ENCODE results near the gene ARRDC1. TPM values are rescaled to one million over a fixed set of nuclear protein-coding genes. Genes with fewer than 3 reads are reported as not detected.
"Not testable (repeated sequence)": the region's sequence is repeated elsewhere in the genome, so short reads cannot be mapped to it uniquely, and the experiment has no call there.

The ARRDC1 gene
- total RNA-seq, 4 donors from 2014 or later, result 79.2 to 143 (median 85.8) TPM

- Histone ChIP-seq H3K9me3 (no peaks in the 10 kb centered on the region), H3K36me3 (peaks cover 31% of the 10 kb centered on the region), H3K27me3 (no peaks in the 10 kb centered on the region), H3K4me1 (no peaks in the 10 kb centered on the region), H3K27ac (no peak overlapping the region), H3K4me3 (no peak overlapping the region)
- DNase-seq (ENCODE audit: low spot score in 2 of 2), result no peak
- TF ChIP-seq POLR2A (IDR thresholded peaks at IDR 0.05), result no peak
- WGBS, result 100% methylated on average over 6 of the region's 18 CpGs
Measured at GRCh38 chr9:137564817-137565411, 40.6 kb upstream of the ARRDC1 start.

DNA sequence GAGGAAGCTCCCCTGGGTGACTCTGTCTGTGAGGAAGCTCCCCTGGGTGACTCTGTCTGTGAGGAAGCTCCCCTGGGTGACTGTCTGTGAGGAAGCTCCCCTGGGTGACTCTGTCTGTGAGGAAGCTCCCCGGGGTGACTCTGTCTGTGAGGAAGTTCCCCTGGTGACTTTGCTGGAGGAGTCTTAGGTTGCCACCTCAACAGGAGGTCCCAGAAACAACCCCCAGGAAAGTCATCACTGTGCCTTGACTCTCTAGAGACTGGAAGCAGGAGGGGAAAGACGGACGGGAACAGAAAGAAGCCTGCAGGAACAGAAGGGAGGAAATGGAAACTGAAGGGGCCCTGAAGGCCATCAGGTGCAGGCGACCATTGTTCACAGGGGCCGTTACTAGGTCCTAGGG is 37.0 kb upstream of the ARRDC1 start:
- not testable (repeated sequence) for H3K4me1 ChIP-seq; DNase-seq (ENCODE audit: low spot score in 2 of 2); H3K27ac ChIP-seq; H3K4me3 ChIP-seq; H3K9me3 ChIP-seq; H3K27me3 ChIP-seq
- H3K36me3 ChIP-seq, result peaks cover 33% of the 10 kb centered on the region
- WGBS, result 74% methylated on average over 5 of the region's 5 CpGs

DNA sequence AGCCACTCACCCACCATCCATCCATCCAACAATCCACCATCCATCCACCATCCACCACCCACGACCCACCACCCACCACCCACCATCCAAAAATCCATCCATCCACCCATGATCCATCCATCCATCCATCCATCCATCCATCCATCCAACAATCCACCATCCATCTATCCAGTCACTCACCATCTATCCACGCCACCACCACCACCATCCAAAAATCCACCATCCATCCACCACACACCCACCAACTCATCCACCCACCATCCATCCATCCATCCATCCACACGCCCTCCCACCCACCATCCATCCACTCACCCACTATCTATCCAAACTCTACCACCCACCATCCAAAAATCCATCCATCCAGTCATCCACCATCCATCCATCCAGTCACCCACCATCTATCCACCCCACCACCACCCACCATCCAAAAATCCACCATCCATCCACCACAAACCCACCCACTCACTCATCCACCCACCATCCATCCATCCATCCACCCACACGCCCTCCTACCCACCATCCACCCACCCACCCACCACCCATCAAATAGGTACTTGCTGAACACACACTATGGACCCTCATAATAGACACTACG is 35.8 kb upstream of the ARRDC1 start:
- DNase-seq (ENCODE audit: low spot score in 2 of 2), result no peak
- WGBS, result 93% methylated on average over 5 of the region's 5 CpGs
- no peaks in the 10 kb centered on the region for H3K27me3 ChIP-seq
- no peak overlapping the region for H3K27ac ChIP-seq
- no peaks in the 10 kb centered on the region for H3K9me3 ChIP-seq
- no peak overlapping the region for H3K4me3 ChIP-seq
- no peaks in the 10 kb centered on the region for H3K4me1 ChIP-seq
- peaks cover 33% of the 10 kb centered on the region for H3K36me3 ChIP-seq
- no peak for TF ChIP-seq EP300 (IDR thresholded peaks at IDR 0.05)
- TF ChIP-seq, protein P1, sequence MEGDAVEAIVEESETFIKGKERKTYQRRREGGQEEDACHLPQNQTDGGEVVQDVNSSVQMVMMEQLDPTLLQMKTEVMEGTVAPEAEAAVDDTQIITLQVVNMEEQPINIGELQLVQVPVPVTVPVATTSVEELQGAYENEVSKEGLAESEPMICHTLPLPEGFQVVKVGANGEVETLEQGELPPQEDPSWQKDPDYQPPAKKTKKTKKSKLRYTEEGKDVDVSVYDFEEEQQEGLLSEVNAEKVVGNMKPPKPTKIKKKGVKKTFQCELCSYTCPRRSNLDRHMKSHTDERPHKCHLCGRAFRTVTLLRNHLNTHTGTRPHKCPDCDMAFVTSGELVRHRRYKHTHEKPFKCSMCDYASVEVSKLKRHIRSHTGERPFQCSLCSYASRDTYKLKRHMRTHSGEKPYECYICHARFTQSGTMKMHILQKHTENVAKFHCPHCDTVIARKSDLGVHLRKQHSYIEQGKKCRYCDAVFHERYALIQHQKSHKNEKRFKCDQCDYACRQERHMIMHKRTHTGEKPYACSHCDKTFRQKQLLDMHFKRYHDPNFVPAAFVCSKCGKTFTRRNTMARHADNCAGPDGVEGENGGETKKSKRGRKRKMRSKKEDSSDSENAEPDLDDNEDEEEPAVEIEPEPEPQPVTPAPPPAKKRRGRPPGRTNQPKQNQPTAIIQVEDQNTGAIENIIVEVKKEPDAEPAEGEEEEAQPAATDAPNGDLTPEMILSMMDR (IDR thresholded peaks at IDR 0.05), result no peak
- TF ChIP-seq POLR2A (IDR thresholded peaks at IDR 0.05), result no peak

- no peak for TF ChIP-seq POLR2AphosphoS5 (IDR thresholded peaks at IDR 0.05)
- no peak for TF ChIP-seq EP300 (IDR thresholded peaks at IDR 0.05)
- TF ChIP-seq, protein P1 (IDR thresholded peaks at IDR 0.05), result no peak
- TF ChIP-seq POLR2A (IDR thresholded peaks at IDR 0.05), result no peak
- no peaks in the 10 kb centered on the region for H3K27me3 ChIP-seq
- no peak overlapping the region for H3K27ac ChIP-seq
- H3K4me1 ChIP-seq, result peaks cover 6% of the 10 kb centered on the region
- 92% methylated on average over 3 of the region's 3 CpGs for WGBS
- DNase-seq (ENCODE audit: low spot score in 2 of 2), result no peak
- H3K36me3 ChIP-seq, result peaks cover 35% of the 10 kb centered on the region
- no peaks in the 10 kb centered on the region for H3K9me3 ChIP-seq
- H3K4me3 ChIP-seq, result no peak overlapping the region
Measured at GRCh38 chr9:137570566-137570965, 34.9 kb upstream of the ARRDC1 start.

DNA sequence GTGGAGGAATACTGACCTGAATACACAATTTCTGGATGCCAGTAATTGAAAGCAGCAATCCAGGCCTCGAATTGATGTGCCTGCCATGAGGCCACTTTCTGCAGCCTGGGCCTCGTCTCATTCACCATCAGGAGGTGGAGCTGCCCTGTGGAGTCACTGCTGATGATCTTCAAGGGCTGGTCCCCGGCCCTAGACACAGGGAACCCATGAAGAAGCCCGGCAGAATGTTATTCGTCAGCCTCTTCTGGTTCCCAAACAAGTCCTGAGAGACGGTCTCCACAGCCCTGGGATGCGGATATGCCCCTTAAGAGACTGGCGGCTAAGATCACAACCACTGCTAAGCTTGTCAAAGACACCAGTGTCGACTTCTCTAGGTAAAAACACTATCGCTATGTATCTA is 31.3 kb upstream of the ARRDC1 start:
- Histone ChIP-seq H3K9me3 (no peaks in the 10 kb centered on the region), H3K27ac (no peak overlapping the region), H3K36me3 (peaks cover 35% of the 10 kb centered on the region), H3K4me3 (no peak overlapping the region), H3K4me1 (peaks cover 30% of the 10 kb centered on the region), H3K27me3 (no peaks in the 10 kb centered on the region)
- DNase-seq (ENCODE audit: low spot score in 2 of 2), result no peak
- no peak for TF ChIP-seq POLR2AphosphoS5 (IDR thresholded peaks at IDR 0.05)
- no peak for TF ChIP-seq EP300 (IDR thresholded peaks at IDR 0.05)
- TF ChIP-seq POLR2A (IDR thresholded peaks at IDR 0.05), result no peak
- TF ChIP-seq, protein P1 (IDR thresholded peaks at IDR 0.05), result no peak
- 93% methylated on average over 10 of the region's 10 CpGs for WGBS

GRCh38 chr9:137575364-137575715 is 30.1 kb upstream of the ARRDC1 start:
- no peaks in the 10 kb centered on the region for H3K27me3 ChIP-seq
- peaks cover 34% of the 10 kb centered on the region for H3K4me1 ChIP-seq
- WGBS, result 48% methylated on average over 9 of the region's 9 CpGs
- DNase-seq (ENCODE audit: low spot score in 2 of 2), result no peak
- H3K4me3 ChIP-seq, result no peak overlapping the region
- TF ChIP-seq, protein P1 (IDR thresholded peaks at IDR 0.05), result no peak
- no peak for TF ChIP-seq POLR2AphosphoS5 (IDR thresholded peaks at IDR 0.05)
- TF ChIP-seq EP300 (IDR thresholded peaks at IDR 0.05), result no peak
- TF ChIP-seq POLR2A (IDR thresholded peaks at IDR 0.05), result no peak
- no peak overlapping the region for H3K27ac ChIP-seq
- peaks cover 35% of the 10 kb centered on the region for H3K36me3 ChIP-seq
- H3K9me3 ChIP-seq, result no peaks in the 10 kb centered on the region
